HepG2 (cell line): ENCODE results near the gene BTBD7. TPM values are rescaled to one million over a fixed set of nuclear protein-coding genes. Genes with fewer than 3 reads are reported as not detected.

Experiments used
- HNF4A ChIP-seq: sonication (generic); formaldehyde crosslinking; IDR thresholded peaks from 2 replicates; pipeline ENCODE4 v1.4.0; 2020; ENCODE audit warnings: missing genetic modification reagents
- HNRNPLL ChIP-seq: fragments of 200-400 bp; formaldehyde crosslinking; IDR thresholded peaks from 2 replicates; pipeline ENCODE4 v1.6.1; 2017; ENCODE audit warnings: mild to moderate bottlenecking, low read depth, low read length; ENCODE audit not compliant: poor library complexity, severe bottlenecking
- NCOA5 ChIP-seq: sonication (generic); formaldehyde crosslinking; IDR thresholded peaks from 2 replicates; pipeline ENCODE4 v1.4.0; 2020; ENCODE audit warnings: missing genetic modification reagents
- ZSCAN20 ChIP-seq: sonication (generic); formaldehyde crosslinking; IDR thresholded peaks from 2 replicates; pipeline ENCODE4 v1.4.0; 2020; ENCODE audit warnings: missing genetic modification reagents, mild to moderate bottlenecking, borderline replicate concordance
- polyA plus RNA-seq, 8 experiments: library from polyadenylated mRNA; depleted of rRNA in 3 of 8; stranded (reverse) in 7 of 8; unstranded in 1 of 8; fragments of >200 nt; fragmentation: Illumina TruSeq in 4 of 8; extraction: Trizol in 4 of 8; gene quantifications; 2 replicates each; pipeline versions ENCODE4 v1.2.1 to v1.2.3, GENCODE V29; 2011 to 2016; ENCODE audit warnings: low read depth in 4 of 8, missing spikeins in 1 of 8, mixed read lengths in 1 of 8; ENCODE audit not compliant: insufficient read depth in 1 of 8
- total RNA-seq, 5 experiments: library from RNA; depleted of rRNA; stranded (reverse); fragments of >200 nt; fragmentation: Illumina TruSeq; extraction: Trizol; gene quantifications; 2 replicates each; pipeline ENCODE4 v1.2.3, GENCODE V29; 2016; ENCODE audit warnings: low read depth in 1 of 5
- TF ChIP-seq, protein P1 (sequence below), 2 experiments: sonication (generic) in 1 of 2; formaldehyde crosslinking in 1 of 2; IDR thresholded peaks; 2 replicates each; pipeline versions ENCODE4 v1.5.1 to v1.6.1; 2011 to 2020; ENCODE audit warnings: borderline replicate concordance in 1 of 2, low read depth in 1 of 2, low read length in 1 of 2, mild to moderate bottlenecking in 1 of 2, missing genetic modification reagents in 1 of 2, moderate library complexity in 1 of 2
- TF ChIP-seq, protein P2 (sequence below): sonication (generic); formaldehyde crosslinking; IDR thresholded peaks from 2 replicates; pipeline ENCODE4 v1.5.0; 2020; ENCODE audit warnings: missing genetic modification reagents, mild to moderate bottlenecking, borderline replicate concordance
- TF ChIP-seq, protein P3 (sequence below): sonication (generic); formaldehyde crosslinking; IDR thresholded peaks from 2 replicates; pipeline ENCODE4 v1.5.0; 2020; ENCODE audit warnings: mild to moderate bottlenecking, missing genetic modification reagents

Gene BTBD7
- total and polyA plus RNA-seq, 2 of the 13 experiments (the other 11 are each of a cell fraction or from before 2014, with no cell fraction given), result 11.6 to 15.2 TPM

DNA sequence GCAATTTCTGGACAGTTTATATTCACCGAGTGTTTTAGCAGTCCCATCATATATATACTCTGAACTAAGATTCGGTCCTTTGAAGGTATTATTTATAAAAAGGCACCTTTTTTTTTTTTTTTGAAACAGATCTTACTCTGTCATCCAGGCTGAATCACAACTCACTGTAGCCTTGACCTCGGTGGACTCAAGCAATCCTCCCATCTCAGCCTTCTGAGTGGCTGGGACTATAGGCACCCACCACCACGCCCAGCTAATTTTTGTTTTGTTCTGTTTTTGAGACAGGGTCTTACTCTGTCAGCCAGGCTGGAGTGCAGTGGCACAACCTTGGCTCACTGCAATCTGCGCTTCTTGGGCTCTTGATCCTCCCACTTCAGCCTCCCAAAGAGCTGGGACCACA, 52.1 kb downstream of the BTBD7 start (continued):
- no peak for TF ChIP-seq HNRNPLL
- no peak for TF ChIP-seq NCOA5
- TF ChIP-seq, protein P1, sequence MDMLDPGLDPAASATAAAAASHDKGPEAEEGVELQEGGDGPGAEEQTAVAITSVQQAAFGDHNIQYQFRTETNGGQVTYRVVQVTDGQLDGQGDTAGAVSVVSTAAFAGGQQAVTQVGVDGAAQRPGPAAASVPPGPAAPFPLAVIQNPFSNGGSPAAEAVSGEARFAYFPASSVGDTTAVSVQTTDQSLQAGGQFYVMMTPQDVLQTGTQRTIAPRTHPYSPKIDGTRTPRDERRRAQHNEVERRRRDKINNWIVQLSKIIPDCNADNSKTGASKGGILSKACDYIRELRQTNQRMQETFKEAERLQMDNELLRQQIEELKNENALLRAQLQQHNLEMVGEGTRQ (IDR thresholded peaks at IDR 0.05; ENCODE audit: low read depth, low read length), result no peak
- TF ChIP-seq, protein P1 (CRISPR knock-in tag; IDR thresholded peaks at IDR 0.05; ENCODE audit: borderline replicate concordance), result no peak
- TF ChIP-seq ZSCAN20 (CRISPR knock-in tag), result no peak
- TF ChIP-seq, protein P2, sequence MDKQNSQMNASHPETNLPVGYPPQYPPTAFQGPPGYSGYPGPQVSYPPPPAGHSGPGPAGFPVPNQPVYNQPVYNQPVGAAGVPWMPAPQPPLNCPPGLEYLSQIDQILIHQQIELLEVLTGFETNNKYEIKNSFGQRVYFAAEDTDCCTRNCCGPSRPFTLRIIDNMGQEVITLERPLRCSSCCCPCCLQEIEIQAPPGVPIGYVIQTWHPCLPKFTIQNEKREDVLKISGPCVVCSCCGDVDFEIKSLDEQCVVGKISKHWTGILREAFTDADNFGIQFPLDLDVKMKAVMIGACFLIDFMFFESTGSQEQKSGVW, result no peak
- 0 out of 2 replicates have a peak, but pooled peaks have one; percentile 15 for TF ChIP-seq HNF4A (CRISPR knock-in tag)
- TF ChIP-seq, protein P3, sequence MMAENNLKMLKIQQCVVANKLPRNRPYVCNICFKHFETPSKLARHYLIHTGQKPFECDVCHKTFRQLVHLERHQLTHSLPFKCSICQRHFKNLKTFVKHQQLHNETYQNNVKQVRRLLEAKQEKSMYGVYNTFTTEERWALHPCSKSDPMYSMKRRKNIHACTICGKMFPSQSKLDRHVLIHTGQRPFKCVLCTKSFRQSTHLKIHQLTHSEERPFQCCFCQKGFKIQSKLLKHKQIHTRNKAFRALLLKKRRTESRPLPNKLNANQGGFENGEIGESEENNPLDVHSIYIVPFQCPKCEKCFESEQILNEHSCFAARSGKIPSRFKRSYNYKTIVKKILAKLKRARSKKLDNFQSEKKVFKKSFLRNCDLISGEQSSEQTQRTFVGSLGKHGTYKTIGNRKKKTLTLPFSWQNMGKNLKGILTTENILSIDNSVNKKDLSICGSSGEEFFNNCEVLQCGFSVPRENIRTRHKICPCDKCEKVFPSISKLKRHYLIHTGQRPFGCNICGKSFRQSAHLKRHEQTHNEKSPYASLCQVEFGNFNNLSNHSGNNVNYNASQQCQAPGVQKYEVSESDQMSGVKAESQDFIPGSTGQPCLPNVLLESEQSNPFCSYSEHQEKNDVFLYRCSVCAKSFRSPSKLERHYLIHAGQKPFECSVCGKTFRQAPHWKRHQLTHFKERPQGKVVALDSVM (CRISPR knock-in tag), result peak; percentile 27; the same call in 1 of the 2 replicates
- TF ChIP-seq, all 625 proteins: peak for 5
